HL-60 (cell line): Measurements from ENCODE around the gene METTL21A.

ENCODE experiments used
- GABPA ChIP-seq: IDR thresholded peaks from 2 replicates; pipeline ENCODE4 v1.6.1; 2012; ENCODE audit warnings: low read depth
- POLR2AphosphoS5 ChIP-seq: IDR thresholded peaks from 2 replicates; pipeline ENCODE4 v1.6.1; 2012; ENCODE audit warnings: low read depth
- TF ChIP-seq, protein P1 (sequence below): IDR thresholded peaks from 2 replicates; pipeline ENCODE4 v1.6.1; 2012; ENCODE audit warnings: low read depth; ENCODE audit not compliant: insufficient replicate concordance
- TF ChIP-seq, protein P2 (sequence below): IDR thresholded peaks from one replicate; pipeline ENCODE4 v1.5.1; 2011; ENCODE audit warnings: low read length, control low read depth, inconsistent platforms; ENCODE audit not compliant: insufficient read depth

DNA sequence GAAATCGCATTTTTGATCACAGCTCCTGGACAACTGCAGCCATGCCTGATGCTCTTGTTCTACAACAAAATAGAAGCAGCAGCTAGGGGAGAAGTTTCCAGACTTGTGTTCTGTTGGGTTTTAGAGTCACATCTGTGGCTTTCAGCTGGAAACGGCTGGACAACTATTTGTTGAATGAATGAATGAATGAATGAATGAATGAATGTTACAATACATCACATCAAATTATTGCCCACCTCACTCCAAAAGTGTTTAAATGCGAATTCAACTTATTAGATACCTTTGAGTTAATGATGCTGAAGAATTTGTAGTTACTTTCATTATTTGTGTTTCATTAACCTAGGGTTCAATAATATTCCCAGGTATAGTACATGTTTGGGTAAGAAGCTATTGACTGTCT, 8.5 kb upstream of the METTL21A start:
- TF ChIP-seq, protein P1, sequence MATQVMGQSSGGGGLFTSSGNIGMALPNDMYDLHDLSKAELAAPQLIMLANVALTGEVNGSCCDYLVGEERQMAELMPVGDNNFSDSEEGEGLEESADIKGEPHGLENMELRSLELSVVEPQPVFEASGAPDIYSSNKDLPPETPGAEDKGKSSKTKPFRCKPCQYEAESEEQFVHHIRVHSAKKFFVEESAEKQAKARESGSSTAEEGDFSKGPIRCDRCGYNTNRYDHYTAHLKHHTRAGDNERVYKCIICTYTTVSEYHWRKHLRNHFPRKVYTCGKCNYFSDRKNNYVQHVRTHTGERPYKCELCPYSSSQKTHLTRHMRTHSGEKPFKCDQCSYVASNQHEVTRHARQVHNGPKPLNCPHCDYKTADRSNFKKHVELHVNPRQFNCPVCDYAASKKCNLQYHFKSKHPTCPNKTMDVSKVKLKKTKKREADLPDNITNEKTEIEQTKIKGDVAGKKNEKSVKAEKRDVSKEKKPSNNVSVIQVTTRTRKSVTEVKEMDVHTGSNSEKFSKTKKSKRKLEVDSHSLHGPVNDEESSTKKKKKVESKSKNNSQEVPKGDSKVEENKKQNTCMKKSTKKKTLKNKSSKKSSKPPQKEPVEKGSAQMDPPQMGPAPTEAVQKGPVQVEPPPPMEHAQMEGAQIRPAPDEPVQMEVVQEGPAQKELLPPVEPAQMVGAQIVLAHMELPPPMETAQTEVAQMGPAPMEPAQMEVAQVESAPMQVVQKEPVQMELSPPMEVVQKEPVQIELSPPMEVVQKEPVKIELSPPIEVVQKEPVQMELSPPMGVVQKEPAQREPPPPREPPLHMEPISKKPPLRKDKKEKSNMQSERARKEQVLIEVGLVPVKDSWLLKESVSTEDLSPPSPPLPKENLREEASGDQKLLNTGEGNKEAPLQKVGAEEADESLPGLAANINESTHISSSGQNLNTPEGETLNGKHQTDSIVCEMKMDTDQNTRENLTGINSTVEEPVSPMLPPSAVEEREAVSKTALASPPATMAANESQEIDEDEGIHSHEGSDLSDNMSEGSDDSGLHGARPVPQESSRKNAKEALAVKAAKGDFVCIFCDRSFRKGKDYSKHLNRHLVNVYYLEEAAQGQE: no peak
- TF ChIP-seq POLR2AphosphoS5 (no peak), GABPA (no peak)
- TF ChIP-seq, protein P2, sequence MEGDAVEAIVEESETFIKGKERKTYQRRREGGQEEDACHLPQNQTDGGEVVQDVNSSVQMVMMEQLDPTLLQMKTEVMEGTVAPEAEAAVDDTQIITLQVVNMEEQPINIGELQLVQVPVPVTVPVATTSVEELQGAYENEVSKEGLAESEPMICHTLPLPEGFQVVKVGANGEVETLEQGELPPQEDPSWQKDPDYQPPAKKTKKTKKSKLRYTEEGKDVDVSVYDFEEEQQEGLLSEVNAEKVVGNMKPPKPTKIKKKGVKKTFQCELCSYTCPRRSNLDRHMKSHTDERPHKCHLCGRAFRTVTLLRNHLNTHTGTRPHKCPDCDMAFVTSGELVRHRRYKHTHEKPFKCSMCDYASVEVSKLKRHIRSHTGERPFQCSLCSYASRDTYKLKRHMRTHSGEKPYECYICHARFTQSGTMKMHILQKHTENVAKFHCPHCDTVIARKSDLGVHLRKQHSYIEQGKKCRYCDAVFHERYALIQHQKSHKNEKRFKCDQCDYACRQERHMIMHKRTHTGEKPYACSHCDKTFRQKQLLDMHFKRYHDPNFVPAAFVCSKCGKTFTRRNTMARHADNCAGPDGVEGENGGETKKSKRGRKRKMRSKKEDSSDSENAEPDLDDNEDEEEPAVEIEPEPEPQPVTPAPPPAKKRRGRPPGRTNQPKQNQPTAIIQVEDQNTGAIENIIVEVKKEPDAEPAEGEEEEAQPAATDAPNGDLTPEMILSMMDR: no peak
